ENCODE results near the gene SLC35F4.

DNA sequence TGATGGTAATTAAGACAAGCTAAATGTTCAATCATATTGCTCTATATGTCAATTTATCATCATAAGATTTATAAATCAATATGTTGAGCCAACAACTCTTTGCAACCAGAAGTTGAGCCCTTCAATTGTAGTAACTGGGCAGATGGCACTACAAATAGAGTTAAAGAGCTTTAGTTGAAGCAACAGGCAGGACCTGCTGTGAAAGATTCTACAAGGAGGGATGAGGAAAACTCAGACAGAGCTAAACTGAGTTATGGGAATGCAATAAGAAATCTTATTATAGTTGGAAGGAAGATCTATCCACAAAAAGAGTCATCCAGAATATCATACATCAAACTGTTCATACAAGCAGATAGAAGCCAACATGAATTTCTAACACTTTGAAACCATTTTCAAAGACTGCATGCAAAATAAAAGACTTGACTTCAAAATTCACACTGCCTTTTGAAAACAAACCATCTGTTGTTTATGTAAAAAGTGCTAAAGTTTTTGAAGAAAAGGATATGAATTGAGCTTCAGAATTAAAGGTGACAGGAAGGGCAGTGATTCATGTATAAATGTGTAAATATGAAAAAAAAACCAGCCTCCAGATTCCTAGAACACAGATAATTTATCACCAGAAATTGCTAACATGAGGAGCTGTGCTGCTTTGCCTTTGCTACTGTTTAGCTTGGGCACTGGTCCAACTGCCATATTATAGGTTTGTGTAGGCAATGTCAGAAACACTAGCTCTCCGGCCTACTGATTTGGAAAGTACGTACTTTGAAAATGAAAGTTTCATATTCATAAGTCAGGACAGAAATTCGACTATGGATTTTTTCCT is 133.2 kb downstream of the SLC35F4 start:
- TF ChIP-seq POLR2A (IDR thresholded peaks at IDR 0.05) (no peak), CTCF (IDR thresholded peaks at IDR 0.05) (no peak), POLR2AphosphoS5 (IDR thresholded peaks at IDR 0.05) (no peak), EP300 (IDR thresholded peaks at IDR 0.05) (no peak)

Measured in upper lobe of left lung (tissue), 4 donors.